ENCODE results near the gene TOX2.
"Not testable (repeated sequence)": the region's sequence is repeated elsewhere in the genome, so short reads cannot be mapped to it uniquely, and the experiment has no call there.

The TOX2 gene

GRCh38 chr20:44034451-44034850 lies 119.8 kb downstream of the TOX2 start:
- DNase-seq: no peak

GRCh38 chr20:44034965-44035635 lies 120.4 kb downstream of the TOX2 start:
- DNase-seq: no peak

GRCh38 chr20:44035924-44036323 lies 121.3 kb downstream of the TOX2 start:
- DNase-seq: no peak

GRCh38 chr20:44036441-44036840 lies 121.8 kb downstream of the TOX2 start:
- no peak for DNase-seq

- DNase-seq: no peak
These were observed 124.0 kb downstream of the TOX2 start for GRCh38 chr20:44038681-44039123.

- DNase-seq: no peak
These were observed 124.5 kb downstream of the TOX2 start for GRCh38 chr20:44039147-44039546.

- DNase-seq: no peak
These were observed 125.1 kb downstream of the TOX2 start for GRCh38 chr20:44039741-44040140.

- no peak for DNase-seq
These were observed 125.7 kb downstream of the TOX2 start for GRCh38 chr20:44040202-44040915.

GRCh38 chr20:44041001-44041400 lies 126.3 kb downstream of the TOX2 start:
- no peak for DNase-seq

GRCh38 chr20:44044712-44045111 lies 130.1 kb downstream of the TOX2 start:
- not testable (repeated sequence) for DNase-seq

GRCh38 chr20:44050327-44050726 lies 135.7 kb downstream of the TOX2 start:
- no peak for DNase-seq

- DNase-seq: no peak
These were observed 136.4 kb downstream of the TOX2 start for GRCh38 chr20:44050925-44051660.

GRCh38 chr20:44051661-44052000 lies 137.0 kb downstream of the TOX2 start:
- DNase-seq: no peak

GRCh38 chr20:44052166-44052565 lies 137.5 kb downstream of the TOX2 start:
- DNase-seq: no peak

GRCh38 chr20:44053046-44053445 lies 138.4 kb downstream of the TOX2 start:
- DNase-seq: no peak

GRCh38 chr20:44054118-44054517 lies 139.5 kb downstream of the TOX2 start:
- no peak for DNase-seq

GRCh38 chr20:44054849-44055248 lies 140.2 kb downstream of the TOX2 start:
- DNase-seq: no peak

- DNase-seq: no peak
These were observed 141.5 kb downstream of the TOX2 start for GRCh38 chr20:44056010-44056698.

- DNase-seq: no peak
These were observed 143.3 kb downstream of the TOX2 start for GRCh38 chr20:44057698-44058675.

- DNase-seq: no peak
These were observed 150.1 kb downstream of the TOX2 start for GRCh38 chr20:44064501-44065400.

Data from activated CD4-positive, alpha-beta T cell treated with anti-CD3 and anti-CD28 coated beads, Interleukin-2, amount 50 U/mL, for 16 hours (primary cell).